Measurements from ENCODE around the gene GGCX. TPM values are rescaled to one million over a fixed set of nuclear protein-coding genes. Genes with fewer than 3 reads are reported as not detected.

Gene GGCX
- total RNA-seq, 1 donor = 43.3 TPM

GRCh38 chr2:85503168-85503850 is 58.0 kb downstream of the GGCX start:
- no peak for TF ChIP-seq CTCF (IDR thresholded peaks at IDR 0.05; ENCODE audit: insufficient read depth, low read length)
- no peak overlapping the region for H3K4me3 ChIP-seq (ENCODE audit: low read depth, low read length)
- no peak for DNase-seq (ENCODE audit: low read depth)

GRCh38 chr2:85502720-85503119 is 58.6 kb downstream of the GGCX start:
- TF ChIP-seq CTCF (IDR thresholded peaks at IDR 0.05; ENCODE audit: insufficient read depth, low read length) = no peak
- DNase-seq (ENCODE audit: low read depth) = no peak
- H3K4me3 ChIP-seq (ENCODE audit: low read depth, low read length) = no peak overlapping the region

- no peak for DNase-seq (ENCODE audit: low read depth)
Measured at GRCh38 chr2:85501248-85501647, 60.0 kb downstream of the GGCX start.

GRCh38 chr2:85497944-85498630 is 63.2 kb downstream of the GGCX start:
- DNase-seq (ENCODE audit: low read depth) = no peak
- no peak overlapping the region for H3K4me3 ChIP-seq (ENCODE audit: low read depth, low read length)
- TF ChIP-seq CTCF (IDR thresholded peaks at IDR 0.05; ENCODE audit: insufficient read depth, low read length) = no peak

More at GRCh38 chr2:85501248-85501647, 60.0 kb downstream of the GGCX start:
- no peak overlapping the region for H3K4me3 ChIP-seq (ENCODE audit: low read depth, low read length)
- TF ChIP-seq CTCF (IDR thresholded peaks at IDR 0.05; ENCODE audit: insufficient read depth, low read length) = no peak

GRCh38 chr2:85496436-85496835 is 64.9 kb downstream of the GGCX start:
- no peak for DNase-seq (ENCODE audit: low read depth)
- no peak for TF ChIP-seq CTCF (IDR thresholded peaks at IDR 0.05; ENCODE audit: insufficient read depth, low read length)
- H3K4me3 ChIP-seq (ENCODE audit: low read depth, low read length) = no peak overlapping the region

Small RNA genes within 50 kb of the gene (small RNA-seq; reads per million reads assigned to genes)
- not detected for gene RN7SL126P

Other genes with a start within 250 kb of the GGCX start
- 90.3 and 112 TPM in 2 replicates for gene TGOLN2, start 233.5 kb downstream of the GGCX start, total RNA-seq (ENCODE audit: low replicate concordance)
- gene RETSAT, start 207.0 kb downstream of the GGCX start, total RNA-seq (ENCODE audit: low replicate concordance) = 31.2 and 60.1 TPM in 2 replicates
- gene ELMOD3, start 206.7 kb downstream of the GGCX start, total RNA-seq (ENCODE audit: low replicate concordance) = 9.0 and 19.3 TPM in 2 replicates
- gene CAPG, start 151.1 kb downstream of the GGCX start, total RNA-seq (ENCODE audit: low replicate concordance) = 131 and 144 TPM in 2 replicates
- gene SH2D6, start 142.8 kb downstream of the GGCX start, total RNA-seq (ENCODE audit: low replicate concordance) = 0.27 TPM in 1 of 2 replicates, not detected in the other
- gene MAT2A, start 22.3 kb downstream of the GGCX start, total RNA-seq (ENCODE audit: low replicate concordance) = 161 and 179 TPM in 2 replicates
- gene VAMP8, start 16.1 kb upstream of the GGCX start, total RNA-seq (ENCODE audit: low replicate concordance) = 0.54 and 1.7 TPM in 2 replicates
- gene VAMP5, start 22.9 kb upstream of the GGCX start, total RNA-seq (ENCODE audit: low replicate concordance) = 33.8 and 56.2 TPM in 2 replicates
- gene RNF181, start 34.3 kb upstream of the GGCX start, total RNA-seq (ENCODE audit: low replicate concordance) = 86.7 and 213 TPM in 2 replicates
- gene TMEM150A, start 41.2 kb upstream of the GGCX start, total RNA-seq (ENCODE audit: low replicate concordance) = 7.4 and 8.6 TPM in 2 replicates
- gene C2orf68, start 50.6 kb upstream of the GGCX start, total RNA-seq (ENCODE audit: low replicate concordance) = 4.6 and 22.2 TPM in 2 replicates
- gene USP39, start 54.7 kb upstream of the GGCX start, total RNA-seq (ENCODE audit: low replicate concordance) = 45.6 and 251 TPM in 2 replicates
- 0.09 TPM in 1 of 2 replicates, not detected in the other for gene SFTPB, start 106.7 kb upstream of the GGCX start, total RNA-seq (ENCODE audit: low replicate concordance)
- not detected in 2 replicates for gene GNLY, start 132.9 kb upstream of the GGCX start, total RNA-seq (ENCODE audit: low replicate concordance)
- gene ATOH8, start 192.5 kb upstream of the GGCX start, total RNA-seq (ENCODE audit: low replicate concordance) = 17.0 and 22.0 TPM in 2 replicates